Peyer's patch (tissue), 4 donors: Measurements from ENCODE around the gene EXOSC6. TPM values are rescaled to one million over a fixed set of nuclear protein-coding genes. Genes with fewer than 3 reads are reported as not detected.
"Not testable (repeated sequence)": the region's sequence is repeated elsewhere in the genome, so short reads cannot be mapped to it uniquely, and the experiment has no call there.

Experiments
- DNase-seq, 3 donors: peaks; one replicate each; pipeline ENCODE4 v3.0.0-alpha.2; 2017 to 2019
- H3K27ac ChIP-seq, 4 donors: fragments of 200-600 bp; sonication (generic); one replicate each; pipeline ENCODE4 v1.5.1; 2016 to 2019
- H3K27me3 ChIP-seq, 2 donors: fragments of 200-600 bp; sonication (generic); one replicate each; pipeline ENCODE4 v1.5.1; 2019
- H3K36me3 ChIP-seq, 3 donors: fragments of 200-600 bp; sonication (generic); one replicate each; pipeline ENCODE4 v1.5.1; 2016 to 2019
- H3K4me1 ChIP-seq, 4 donors: fragments of 200-600 bp; sonication (generic); one replicate each; pipeline ENCODE4 v1.5.1; 2016 to 2019
- H3K4me3 ChIP-seq, 4 donors: fragments of 200-600 bp; sonication (generic); 1 replicate in 3 of 4; 2 replicates in 1 of 4; pipeline ENCODE4 v1.5.1; 2016 to 2019; ENCODE audit warnings: mild to moderate bottlenecking in 1 of 4
- H3K9me3 ChIP-seq, 4 donors: fragments of 200-600 bp; sonication (generic); one replicate each; pipeline ENCODE4 v1.5.1; 2016 to 2019; ENCODE audit warnings: mild to moderate bottlenecking in 1 of 4
- CTCF ChIP-seq, 6 experiments: fragments of 450-650 bp in 4 of 6; fragments of 200-600 bp in 2 of 6; sonication (generic) in 1 of 6; IDR thresholded peaks; one replicate each; pipeline ENCODE4 v1.5.1; 2017 to 2019; ENCODE audit warnings: antibody characterized with exemption in 6 of 6, mild to moderate bottlenecking in 3 of 6, moderate library complexity in 1 of 6
- POLR2A ChIP-seq, 2 donors: fragments of 450-650 bp; IDR thresholded peaks; one replicate each; pipeline ENCODE4 v1.5.1; 2017; ENCODE audit warnings: antibody characterized with exemption in 2 of 2, mild to moderate bottlenecking in 2 of 2, moderate library complexity in 2 of 2
- total RNA-seq, 4 donors: library from RNA; depleted of rRNA; stranded (reverse); fragments of >200 nt; gene quantifications; one replicate each; pipeline ENCODE4 v1.1.0, GENCODE V29; 2016

The EXOSC6 gene
- total RNA-seq, 4 donors from 2014 or later, result 15.7 to 33.4 (median 20.9) TPM

DNA sequence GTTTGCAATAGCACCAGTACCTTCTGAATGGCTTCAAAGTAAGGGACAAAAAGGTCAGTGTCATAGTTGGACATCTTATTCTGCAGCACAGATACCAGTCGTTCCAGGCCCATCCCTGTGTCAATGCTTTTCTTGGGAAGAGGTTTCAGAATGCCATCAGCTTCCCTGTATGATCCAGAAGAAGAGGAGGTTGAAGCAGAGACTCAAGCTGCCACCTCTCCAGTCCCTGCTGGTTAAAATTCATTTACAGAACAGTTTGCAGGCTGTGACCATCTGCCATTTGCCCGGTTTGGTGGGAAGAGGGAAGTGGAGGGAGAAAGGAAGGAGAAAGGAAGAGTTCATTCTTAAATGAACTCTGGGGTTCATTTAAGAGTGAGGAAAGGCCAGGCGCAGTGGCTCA lies 18.4 kb upstream of the EXOSC6 start:
- H3K36me3 ChIP-seq, result peaks cover 0 to 94% (median 0%) of the 10 kb centered on the region in 3 donors
- H3K27ac ChIP-seq, result no peak overlapping the region
- no peaks in the 10 kb centered on the region for H3K27me3 ChIP-seq
- DNase-seq, result no peak
- TF ChIP-seq CTCF (IDR thresholded peaks at IDR 0.05) (no peak), POLR2A (IDR thresholded peaks at IDR 0.05) (no peak)
- no peak overlapping the region for H3K4me3 ChIP-seq
- no peaks in the 10 kb centered on the region for H3K4me1 ChIP-seq
- H3K9me3 ChIP-seq, result no peaks in the 10 kb centered on the region

DNA sequence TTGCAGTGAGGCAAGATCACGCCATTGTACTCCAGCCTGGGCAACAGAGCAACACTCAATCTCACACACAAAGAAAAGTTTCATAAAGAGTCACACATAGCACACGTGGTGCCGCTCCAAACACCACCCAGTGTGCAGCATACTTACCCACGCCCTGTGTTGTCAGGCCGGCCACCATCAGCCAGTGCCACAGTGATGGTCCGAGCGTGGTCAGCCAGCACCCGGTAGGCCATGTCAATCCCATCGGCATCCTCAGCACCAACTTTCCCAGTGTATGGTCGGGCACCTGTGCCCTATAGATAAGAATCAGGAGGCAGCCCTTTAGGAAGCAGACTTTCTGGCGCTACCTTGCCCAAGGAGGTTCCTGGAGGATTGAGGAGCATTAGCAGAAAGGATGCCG lies 17.7 kb upstream of the EXOSC6 start:
- Histone ChIP-seq H3K27ac (no peak overlapping the region), H3K9me3 (no peaks in the 10 kb centered on the region), H3K36me3 (peaks cover 0 to 94% (median 0%) of the 10 kb centered on the region in 3 donors), H3K4me1 (no peaks in the 10 kb centered on the region), H3K4me3 (no peak overlapping the region), H3K27me3 (no peaks in the 10 kb centered on the region)
- DNase-seq, result no peak
- TF ChIP-seq POLR2A (IDR thresholded peaks at IDR 0.05), result no peak

DNA sequence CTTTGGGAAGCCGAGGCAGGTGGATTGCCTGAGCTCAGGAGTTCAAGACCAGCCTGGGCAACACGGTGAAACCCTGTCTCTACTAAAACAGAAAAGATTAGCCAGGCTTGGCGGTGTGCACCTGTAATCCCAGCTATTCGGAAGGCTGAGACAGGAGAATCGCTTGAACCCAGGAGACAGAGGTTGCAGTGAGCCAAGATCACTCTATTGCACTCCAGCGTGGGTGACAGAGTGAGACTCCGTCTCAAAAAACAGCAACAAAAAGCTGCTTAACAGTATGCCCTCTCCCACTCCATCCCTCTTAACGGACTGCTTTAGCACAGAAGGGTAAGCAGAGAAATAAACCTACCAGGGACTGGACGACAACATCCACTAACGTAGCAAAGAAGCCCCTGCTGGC lies 16.2 kb upstream of the EXOSC6 start:
- not testable (repeated sequence) for H3K27ac ChIP-seq, H3K27me3 ChIP-seq, H3K4me3 ChIP-seq, H3K9me3 ChIP-seq, H3K4me1 ChIP-seq, DNase-seq
- peaks cover 0 to 96% (median 0%) of the 10 kb centered on the region in 3 donors for H3K36me3 ChIP-seq

DNA sequence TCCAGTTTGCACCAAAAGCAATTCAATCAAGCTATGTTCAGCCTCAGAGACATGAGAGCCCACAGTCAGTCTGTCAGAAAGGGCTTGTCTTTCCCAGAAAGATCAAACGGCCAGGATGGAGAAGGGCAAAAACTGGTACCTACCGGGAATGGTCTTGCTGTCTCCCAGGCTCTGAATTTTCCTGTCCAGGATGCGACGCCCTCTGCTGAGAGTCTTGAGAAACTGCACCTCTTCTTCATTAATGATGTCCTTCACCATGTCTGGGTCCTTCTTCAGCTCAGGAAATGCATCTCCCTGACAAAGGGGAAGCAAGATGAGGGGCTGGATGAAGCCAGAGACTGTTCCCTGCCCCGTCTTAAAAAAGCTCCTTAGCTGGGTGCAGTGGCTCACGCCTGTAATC lies 15.8 kb upstream of the EXOSC6 start:
- Histone ChIP-seq H3K27ac (no peak overlapping the region), H3K4me3 (no peak overlapping the region), H3K9me3 (no peaks in the 10 kb centered on the region), H3K36me3 (peaks cover 0 to 96% (median 0%) of the 10 kb centered on the region in 3 donors), H3K27me3 (no peaks in the 10 kb centered on the region), H3K4me1 (no peaks in the 10 kb centered on the region)
- TF ChIP-seq CTCF (IDR thresholded peaks at IDR 0.05) (peak in 4 of 6 experiments; percentile 42 to 71 (median 62)), POLR2A (IDR thresholded peaks at IDR 0.05) (no peak)
- peak in 2 of 3 donors; percentile 51 to 63 for DNase-seq

DNA sequence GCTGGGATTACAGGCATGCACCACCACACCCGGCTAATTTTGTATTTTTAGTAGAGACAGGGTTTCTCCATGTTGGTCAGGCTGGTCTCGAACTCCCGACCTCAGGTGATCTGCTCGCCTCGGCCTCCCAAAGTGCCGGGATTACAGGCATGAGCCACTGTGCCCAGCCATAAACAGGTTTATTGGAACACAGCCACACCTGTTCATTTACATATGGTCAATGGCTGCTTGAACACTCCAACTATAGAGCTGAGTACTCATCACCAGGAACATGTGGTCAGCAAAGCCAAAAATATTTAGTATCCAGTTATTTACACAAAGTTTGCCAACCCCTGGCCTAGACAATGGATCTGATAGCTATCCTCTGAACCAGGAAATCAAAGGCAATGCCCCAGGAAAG lies 8.2 kb upstream of the EXOSC6 start:
- not testable (repeated sequence) for H3K9me3 ChIP-seq, H3K27me3 ChIP-seq, H3K4me3 ChIP-seq, H3K4me1 ChIP-seq, H3K27ac ChIP-seq
- H3K36me3 ChIP-seq, result peaks cover 0 to 98% (median 3%) of the 10 kb centered on the region in 3 donors
- peak in 1 of 3 donors; percentile 14 for DNase-seq

DNA sequence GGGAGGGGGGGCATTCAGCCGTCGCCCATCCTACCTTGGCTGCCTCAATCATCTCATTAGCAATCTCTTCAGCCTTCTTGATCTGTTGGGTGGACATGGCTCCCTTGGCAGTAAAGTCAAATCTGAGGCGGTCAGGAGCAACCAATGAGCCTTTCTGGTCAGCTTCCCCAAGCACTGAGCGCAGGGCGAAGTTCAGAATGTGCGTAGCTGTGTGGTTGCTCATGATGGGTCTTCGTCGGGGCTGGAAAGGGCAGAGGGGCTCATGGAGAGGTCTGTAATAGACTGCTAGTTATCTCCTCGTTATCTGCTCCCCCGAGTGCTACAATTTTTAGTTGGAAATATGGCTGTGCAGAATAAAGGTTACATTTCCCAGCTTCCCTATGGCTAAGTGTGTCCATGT lies 7.2 kb upstream of the EXOSC6 start:
- Histone ChIP-seq H3K36me3 (peaks cover 0 to 97% (median 3%) of the 10 kb centered on the region in 3 donors), H3K9me3 (no peaks in the 10 kb centered on the region), H3K4me1 (no peaks in the 10 kb centered on the region), H3K27me3 (no peaks in the 10 kb centered on the region), H3K27ac (no peak overlapping the region), H3K4me3 (no peak overlapping the region)
- DNase-seq, result no peak
- TF ChIP-seq CTCF (IDR thresholded peaks at IDR 0.05), result no peak
- no peak for TF ChIP-seq POLR2A (IDR thresholded peaks at IDR 0.05)

DNA sequence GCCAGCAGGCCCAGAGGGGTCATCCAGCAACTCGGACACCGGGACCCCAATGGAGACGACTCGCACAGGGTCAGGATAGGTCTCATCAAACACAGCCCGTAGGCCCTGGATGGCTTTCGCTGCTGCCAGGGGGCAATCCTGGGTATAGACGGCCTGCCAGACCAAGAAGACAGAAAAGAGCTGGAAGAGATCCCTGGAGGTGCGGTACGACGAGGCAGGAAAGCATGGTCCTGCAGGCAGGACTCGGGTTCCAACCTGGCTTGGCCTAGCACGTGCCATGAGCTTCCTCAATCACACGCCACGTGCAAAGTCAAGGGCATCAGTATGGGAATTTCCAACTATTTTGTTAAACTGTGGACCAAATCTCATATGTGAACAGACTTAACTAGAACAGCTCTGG lies 6.3 kb upstream of the EXOSC6 start:
- DNase-seq, result no peak
- TF ChIP-seq CTCF (IDR thresholded peaks at IDR 0.05) (no peak), POLR2A (IDR thresholded peaks at IDR 0.05) (no peak)

More for the DNA sequence above, 6.3 kb upstream of the EXOSC6 start:
- H3K36me3 ChIP-seq, result peaks cover 0 to 96% (median 3%) of the 10 kb centered on the region in 3 donors
- no peaks in the 10 kb centered on the region for H3K27me3 ChIP-seq
- no peak overlapping the region for H3K4me3 ChIP-seq
- no peak overlapping the region for H3K27ac ChIP-seq
- H3K9me3 ChIP-seq, result no peaks in the 10 kb centered on the region
- H3K4me1 ChIP-seq, result no peaks in the 10 kb centered on the region
